Measurements from ENCODE around the gene SRMS. TPM values are rescaled to one million over a fixed set of nuclear protein-coding genes. Genes with fewer than 3 reads are reported as not detected.

Gene SRMS
- polyA plus RNA-seq, 1 donor from 2014 or later: not detected

DNA sequence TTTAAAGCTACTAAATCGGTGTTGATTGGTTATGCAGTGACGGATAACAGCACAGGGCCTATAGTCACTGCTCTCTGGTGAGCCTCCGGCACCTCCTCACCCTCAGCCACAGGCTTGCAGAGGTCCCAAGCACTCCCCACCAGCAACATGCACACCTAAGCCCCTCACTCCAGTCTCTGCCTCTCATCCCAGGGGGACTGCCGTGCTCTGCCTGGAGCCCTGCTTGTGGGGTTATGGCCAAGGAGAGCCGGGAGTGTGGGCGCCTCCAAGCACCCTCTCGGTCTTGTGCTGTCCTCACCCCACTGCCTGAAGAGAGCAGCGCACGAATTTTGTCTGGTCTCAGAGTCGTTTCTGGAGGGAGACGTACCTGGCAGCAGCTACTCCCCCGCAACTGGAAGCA, 41.8 kb downstream of the SRMS start:
- peaks cover 9% of the 10 kb centered on the region for H3K9me3 ChIP-seq (ENCODE audit: low read length)
- H3K9ac ChIP-seq (ENCODE audit: low read length): no peak overlapping the region
- TF ChIP-seq POLR2AphosphoS5 (IDR thresholded peaks at IDR 0.05) (no peak), EP300 (conservative IDR thresholded peaks at IDR 0.05; ENCODE audit: poor library complexity, severe bottlenecking) (no peak), RAD21 (conservative IDR thresholded peaks at IDR 0.05) (no peak)
- TF ChIP-seq, protein P1, sequence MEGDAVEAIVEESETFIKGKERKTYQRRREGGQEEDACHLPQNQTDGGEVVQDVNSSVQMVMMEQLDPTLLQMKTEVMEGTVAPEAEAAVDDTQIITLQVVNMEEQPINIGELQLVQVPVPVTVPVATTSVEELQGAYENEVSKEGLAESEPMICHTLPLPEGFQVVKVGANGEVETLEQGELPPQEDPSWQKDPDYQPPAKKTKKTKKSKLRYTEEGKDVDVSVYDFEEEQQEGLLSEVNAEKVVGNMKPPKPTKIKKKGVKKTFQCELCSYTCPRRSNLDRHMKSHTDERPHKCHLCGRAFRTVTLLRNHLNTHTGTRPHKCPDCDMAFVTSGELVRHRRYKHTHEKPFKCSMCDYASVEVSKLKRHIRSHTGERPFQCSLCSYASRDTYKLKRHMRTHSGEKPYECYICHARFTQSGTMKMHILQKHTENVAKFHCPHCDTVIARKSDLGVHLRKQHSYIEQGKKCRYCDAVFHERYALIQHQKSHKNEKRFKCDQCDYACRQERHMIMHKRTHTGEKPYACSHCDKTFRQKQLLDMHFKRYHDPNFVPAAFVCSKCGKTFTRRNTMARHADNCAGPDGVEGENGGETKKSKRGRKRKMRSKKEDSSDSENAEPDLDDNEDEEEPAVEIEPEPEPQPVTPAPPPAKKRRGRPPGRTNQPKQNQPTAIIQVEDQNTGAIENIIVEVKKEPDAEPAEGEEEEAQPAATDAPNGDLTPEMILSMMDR (IDR thresholded peaks at IDR 0.05; ENCODE audit: poor library complexity, severe bottlenecking): no peak
- H3K4me3 ChIP-seq (ENCODE audit: low read length): no peak overlapping the region
- no peaks in the 10 kb centered on the region for H3K9me2 ChIP-seq (ENCODE audit: insufficient read depth, low read length)
- no peaks in the 10 kb centered on the region for H3K79me2 ChIP-seq (replicated peaks; ENCODE audit: insufficient read depth, low read length)
- H3F3A ChIP-seq (ENCODE audit: insufficient read depth, low read length, poor library complexity, severe bottlenecking): no peaks in the 10 kb centered on the region
- no peak overlapping the region for H3K4me2 ChIP-seq (ENCODE audit: low read length)
- no peaks in the 10 kb centered on the region for H3K36me3 ChIP-seq (ENCODE audit: insufficient read depth, low read length)
- no peak overlapping the region for H3K27ac ChIP-seq (ENCODE audit: low read length)
- no peak overlapping the region for H2AFZ ChIP-seq (ENCODE audit: low read depth, low read length)
- H3K27me3 ChIP-seq (ENCODE audit: insufficient read depth, low read depth, low read length): no peaks in the 10 kb centered on the region
- H4K20me1 ChIP-seq (ENCODE audit: insufficient read depth): no peaks in the 10 kb centered on the region

DNA sequence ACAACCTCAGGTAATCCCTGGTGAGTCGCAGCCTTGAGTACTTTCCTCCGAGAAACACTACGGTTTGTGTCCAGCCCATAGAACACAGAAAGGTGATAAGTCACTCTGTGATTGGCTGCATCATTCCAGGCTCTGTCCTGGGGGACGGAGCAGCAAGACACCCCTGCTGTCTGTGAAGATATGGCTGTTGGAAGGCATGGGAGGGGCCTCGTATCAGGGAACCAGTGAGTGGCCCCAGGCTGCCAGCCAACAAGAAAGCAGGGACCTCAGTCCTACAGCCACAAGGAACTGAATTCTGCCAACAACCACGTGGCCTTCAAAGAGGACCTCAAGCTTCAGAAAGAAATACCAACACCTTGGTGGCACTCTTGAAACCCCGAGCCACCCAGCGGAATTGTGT, 42.3 kb downstream of the SRMS start:
- Histone ChIP-seq H3K9me2 (ENCODE audit: insufficient read depth, low read length) (no peaks in the 10 kb centered on the region), H3K4me2 (ENCODE audit: low read length) (no peak overlapping the region), H2AFZ (ENCODE audit: low read depth, low read length) (no peak overlapping the region), H3K9ac (ENCODE audit: low read length) (no peak overlapping the region), H3F3A (ENCODE audit: insufficient read depth, low read length, poor library complexity, severe bottlenecking) (no peaks in the 10 kb centered on the region), H3K4me3 (ENCODE audit: low read length) (no peak overlapping the region), H4K20me1 (ENCODE audit: insufficient read depth) (no peaks in the 10 kb centered on the region), H3K79me2 (replicated peaks; ENCODE audit: insufficient read depth, low read length) (no peaks in the 10 kb centered on the region), H3K27me3 (ENCODE audit: insufficient read depth, low read depth, low read length) (no peaks in the 10 kb centered on the region), H3K27ac (ENCODE audit: low read length) (no peak overlapping the region), H3K36me3 (ENCODE audit: insufficient read depth, low read length) (no peaks in the 10 kb centered on the region), H3K9me3 (ENCODE audit: low read length) (peaks cover 9% of the 10 kb centered on the region)
- TF ChIP-seq EZH2 (IDR thresholded peaks at IDR 0.05; ENCODE audit: borderline replicate concordance, insufficient read depth, low read length, poor library complexity, severe bottlenecking) (no peak), TAF1 (IDR thresholded peaks at IDR 0.05; ENCODE audit: low read depth) (no peak)
- TF ChIP-seq, protein P1 (IDR thresholded peaks at IDR 0.05; ENCODE audit: poor library complexity, severe bottlenecking): no peak
- TF ChIP-seq, protein P2, sequence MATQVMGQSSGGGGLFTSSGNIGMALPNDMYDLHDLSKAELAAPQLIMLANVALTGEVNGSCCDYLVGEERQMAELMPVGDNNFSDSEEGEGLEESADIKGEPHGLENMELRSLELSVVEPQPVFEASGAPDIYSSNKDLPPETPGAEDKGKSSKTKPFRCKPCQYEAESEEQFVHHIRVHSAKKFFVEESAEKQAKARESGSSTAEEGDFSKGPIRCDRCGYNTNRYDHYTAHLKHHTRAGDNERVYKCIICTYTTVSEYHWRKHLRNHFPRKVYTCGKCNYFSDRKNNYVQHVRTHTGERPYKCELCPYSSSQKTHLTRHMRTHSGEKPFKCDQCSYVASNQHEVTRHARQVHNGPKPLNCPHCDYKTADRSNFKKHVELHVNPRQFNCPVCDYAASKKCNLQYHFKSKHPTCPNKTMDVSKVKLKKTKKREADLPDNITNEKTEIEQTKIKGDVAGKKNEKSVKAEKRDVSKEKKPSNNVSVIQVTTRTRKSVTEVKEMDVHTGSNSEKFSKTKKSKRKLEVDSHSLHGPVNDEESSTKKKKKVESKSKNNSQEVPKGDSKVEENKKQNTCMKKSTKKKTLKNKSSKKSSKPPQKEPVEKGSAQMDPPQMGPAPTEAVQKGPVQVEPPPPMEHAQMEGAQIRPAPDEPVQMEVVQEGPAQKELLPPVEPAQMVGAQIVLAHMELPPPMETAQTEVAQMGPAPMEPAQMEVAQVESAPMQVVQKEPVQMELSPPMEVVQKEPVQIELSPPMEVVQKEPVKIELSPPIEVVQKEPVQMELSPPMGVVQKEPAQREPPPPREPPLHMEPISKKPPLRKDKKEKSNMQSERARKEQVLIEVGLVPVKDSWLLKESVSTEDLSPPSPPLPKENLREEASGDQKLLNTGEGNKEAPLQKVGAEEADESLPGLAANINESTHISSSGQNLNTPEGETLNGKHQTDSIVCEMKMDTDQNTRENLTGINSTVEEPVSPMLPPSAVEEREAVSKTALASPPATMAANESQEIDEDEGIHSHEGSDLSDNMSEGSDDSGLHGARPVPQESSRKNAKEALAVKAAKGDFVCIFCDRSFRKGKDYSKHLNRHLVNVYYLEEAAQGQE (IDR thresholded peaks at IDR 0.05; ENCODE audit: borderline replicate concordance): no peak

Data from neural cell (in vitro differentiated cells).